HFFc6 (cell line): Measurements from ENCODE around the gene DNM1. TPM values are rescaled to one million over a fixed set of nuclear protein-coding genes. Genes with fewer than 3 reads are reported as not detected.

ENCODE experiments used
- DNase-seq: peaks from one replicate; pipeline ENCODE4 v3.0.0-alpha.2; 2018
- H3K27ac Mint-ChIP-seq: 2 replicates; pipeline ENCODE4 v1.8.0; 2020; ENCODE audit warnings: mild to moderate bottlenecking, mixed read lengths
- H3K27me3 Mint-ChIP-seq: 2 replicates; pipeline ENCODE4 v1.8.0; 2021; ENCODE audit warnings: mild to moderate bottlenecking, moderate library complexity, mixed read lengths; ENCODE audit not compliant: insufficient read depth
- H3K36me3 Mint-ChIP-seq: 2 replicates; pipeline ENCODE4 v1.8.0; 2021; ENCODE audit warnings: low read depth, mixed read lengths
- H3K4me1 Mint-ChIP-seq: 2 replicates; pipeline ENCODE4 v1.8.0; 2020; ENCODE audit warnings: low read depth, mixed read lengths
- H3K4me3 Mint-ChIP-seq: 2 replicates; pipeline ENCODE4 v1.8.0; 2020; ENCODE audit warnings: mild to moderate bottlenecking, moderate library complexity, mixed read lengths
- H3K9me3 Mint-ChIP-seq: 2 replicates; pipeline ENCODE4 v1.8.0; 2020; ENCODE audit warnings: mild to moderate bottlenecking, mixed read lengths
- CTCF ChIP-seq: fragments of 200-600 bp; sonication (generic); IDR thresholded peaks from 2 replicates; pipeline ENCODE4 v1.5.0; 2021; ENCODE audit warnings: antibody characterized with exemption, mild to moderate bottlenecking
- total RNA-seq, 6 experiments: library from RNA; stranded (reverse); fragmentation: NEBNext Ultra II Directional; extraction: Animal tissue kit (Norgen Biotek cat#: 25700); gene quantifications; 2 replicates in 1 of 6; 3 replicates in 5 of 6; pipeline ENCODE4 v1.2.3, GENCODE V29; 2021

DNM1 gene
- total RNA-seq, 6 experiments from 2014 or later: 17.4 to 38.2 (median 32.7) TPM

- peaks cover 15% of the 10 kb centered on the region for H3K4me1 Mint-ChIP-seq
- peaks cover 33% of the 10 kb centered on the region for H3K36me3 Mint-ChIP-seq
- no peak for DNase-seq
- H3K9me3 Mint-ChIP-seq: no peaks in the 10 kb centered on the region
- no peak overlapping the region for H3K4me3 Mint-ChIP-seq
- no peak for TF ChIP-seq CTCF
- peaks cover 8% of the 10 kb centered on the region for H3K27me3 Mint-ChIP-seq
- no peak overlapping the region for H3K27ac Mint-ChIP-seq
Observed at GRCh38 chr9:128253140-128253990, 50.2 kb downstream of the DNM1 start.

- peaks cover 8% of the 10 kb centered on the region for H3K27me3 Mint-ChIP-seq
- TF ChIP-seq CTCF: no peak
- no peak overlapping the region for H3K27ac Mint-ChIP-seq
- H3K4me1 Mint-ChIP-seq: peaks cover 15% of the 10 kb centered on the region
- no peaks in the 10 kb centered on the region for H3K9me3 Mint-ChIP-seq
- DNase-seq: no peak
- H3K36me3 Mint-ChIP-seq: peaks cover 33% of the 10 kb centered on the region
- H3K4me3 Mint-ChIP-seq: no peak overlapping the region
Observed at GRCh38 chr9:128253991-128254346, 50.8 kb downstream of the DNM1 start.

- Mint-ChIP-seq H3K4me1 (peaks cover 15% of the 10 kb centered on the region), H3K4me3 (no peak overlapping the region), H3K27ac (no peak overlapping the region), H3K27me3 (peaks cover 8% of the 10 kb centered on the region), H3K9me3 (no peaks in the 10 kb centered on the region), H3K36me3 (peaks cover 32% of the 10 kb centered on the region)
- TF ChIP-seq CTCF: no peak
- no peak for DNase-seq
Observed at GRCh38 chr9:128254362-128254761, 51.2 kb downstream of the DNM1 start.

GRCh38 chr9:128254855-128255759 lies 51.9 kb downstream of the DNM1 start:
- peaks cover 26% of the 10 kb centered on the region for H3K36me3 Mint-ChIP-seq
- peak; percentile 30 for DNase-seq
- H3K27me3 Mint-ChIP-seq: peaks cover 8% of the 10 kb centered on the region
- peak; percentile 95 for TF ChIP-seq CTCF
- H3K4me3 Mint-ChIP-seq: no peak overlapping the region
- H3K4me1 Mint-ChIP-seq: peaks cover 15% of the 10 kb centered on the region
- H3K27ac Mint-ChIP-seq: no peak overlapping the region
- no peaks in the 10 kb centered on the region for H3K9me3 Mint-ChIP-seq

- H3K27me3 Mint-ChIP-seq: peaks cover 12% of the 10 kb centered on the region
- H3K9me3 Mint-ChIP-seq: no peaks in the 10 kb centered on the region
- H3K4me3 Mint-ChIP-seq: no peak overlapping the region; the same call in 1 of the 2 replicates
- H3K36me3 Mint-ChIP-seq: peaks cover 22% of the 10 kb centered on the region
- DNase-seq: no peak
- TF ChIP-seq CTCF: no peak
- peak overlapping the region; percentile 3; the same call in 1 of the 2 replicates for H3K27ac Mint-ChIP-seq
- peaks cover under 1% of the 10 kb centered on the region for H3K4me1 Mint-ChIP-seq
Observed at GRCh38 chr9:128257086-128257825, 54.1 kb downstream of the DNM1 start.
